SH-SY5Y (cell line): ENCODE results near the gene CAAP1.

Source experiments
- GATA2 ChIP-seq: IDR thresholded peaks from 2 replicates; pipeline ENCODE4 v1.6.1; 2011; ENCODE audit warnings: mild to moderate bottlenecking, low read depth, low read length
- GATA3 ChIP-seq: IDR thresholded peaks from 2 replicates; pipeline ENCODE4 v1.6.1; 2011; ENCODE audit warnings: low read depth, mild to moderate bottlenecking, low read length, moderate library complexity

DNA sequence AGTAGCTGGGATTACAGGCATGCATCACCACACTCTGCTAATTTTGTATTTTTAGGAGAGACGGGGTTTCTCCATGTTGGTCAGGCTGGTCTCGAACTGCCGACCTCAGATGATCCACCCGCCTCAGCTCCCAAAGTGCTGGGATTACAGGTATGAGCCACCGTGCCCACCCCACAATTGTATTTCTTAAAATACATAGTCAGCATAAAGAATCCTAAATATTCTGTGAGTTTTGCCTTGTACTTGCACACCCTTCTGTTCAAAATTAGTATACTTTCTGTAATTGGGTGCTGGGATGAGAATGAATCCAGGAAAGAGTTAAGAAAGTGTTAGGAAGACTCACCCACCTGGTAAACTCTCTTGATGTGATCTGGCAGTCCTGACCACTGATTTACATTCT, 101.3 kb downstream of the CAAP1 start:
- TF ChIP-seq GATA2 (no peak), GATA3 (no peak)
